ENCODE results near the gene ZNF318.
"Not testable (repeated sequence)": the region's sequence is repeated elsewhere in the genome, so short reads cannot be mapped to it uniquely, and the experiment has no call there.

The ZNF318 gene

DNA sequence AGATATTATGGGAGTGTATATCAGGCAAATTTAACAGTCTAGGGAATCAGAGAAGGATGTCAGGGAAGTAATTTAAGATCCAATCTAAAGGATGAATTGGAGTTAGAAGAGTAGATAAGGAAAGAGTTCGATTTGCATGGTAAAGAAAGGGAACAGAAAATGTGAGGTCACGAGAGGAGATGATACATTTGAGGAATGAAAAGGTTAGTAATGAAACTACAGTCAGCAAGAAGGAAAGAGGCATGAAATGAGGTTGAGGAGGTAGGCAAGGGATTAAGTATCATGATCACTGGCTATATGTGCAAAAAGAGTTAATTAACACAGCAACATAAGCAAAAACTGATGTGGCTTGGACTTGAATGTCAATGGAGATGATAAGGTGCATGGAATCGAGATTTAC, 22.4 kb downstream of the ZNF318 start:
- in situ Hi-C loops (cut with MboI; ENCODE audit: low sequenced_read_pairs): no loop called here

DNA sequence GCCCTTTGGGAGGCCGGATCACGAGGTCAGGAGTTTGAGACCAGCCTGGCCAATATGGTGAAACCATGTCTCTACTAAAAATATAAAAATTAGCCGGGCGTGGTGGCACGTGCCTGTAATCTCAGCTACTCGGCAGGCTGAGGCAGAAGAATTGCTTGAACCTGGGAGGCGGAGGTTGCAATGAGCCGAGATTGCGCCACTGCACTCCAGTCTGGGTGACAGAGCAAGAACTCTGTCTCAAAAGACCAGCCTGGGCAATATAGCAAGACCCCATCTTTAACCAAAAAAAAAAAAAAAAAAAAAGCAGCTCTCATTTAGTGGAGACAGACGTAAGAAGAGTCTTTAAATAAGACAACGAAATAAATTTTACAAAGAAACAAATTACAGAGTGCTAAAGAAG, 23.2 kb downstream of the ZNF318 start:
- in situ Hi-C loops (cut with MboI; ENCODE audit: low sequenced_read_pairs): not testable (repeated sequence)

DNA sequence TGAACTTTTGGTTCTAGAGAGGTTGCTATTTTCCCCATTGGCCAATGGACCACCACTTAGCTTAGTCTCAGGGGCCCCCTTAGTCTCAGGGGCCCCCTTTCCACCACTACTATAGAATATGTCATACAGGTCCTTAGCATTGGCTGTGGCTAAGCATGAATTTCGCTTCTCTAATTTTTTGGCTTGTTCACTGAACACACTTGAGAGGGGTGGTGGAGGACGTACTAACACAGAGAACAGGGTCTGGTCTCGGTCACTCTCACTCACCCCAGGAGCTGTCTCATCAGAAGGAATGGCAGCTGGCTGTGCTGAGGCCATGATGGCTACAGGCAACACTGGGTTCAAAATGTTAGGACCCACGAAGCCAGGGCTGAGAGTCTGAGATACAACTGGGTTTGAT, 30.3 kb downstream of the ZNF318 start:
- in situ Hi-C loops (cut with MboI; ENCODE audit: low sequenced_read_pairs): no loop called here

DNA sequence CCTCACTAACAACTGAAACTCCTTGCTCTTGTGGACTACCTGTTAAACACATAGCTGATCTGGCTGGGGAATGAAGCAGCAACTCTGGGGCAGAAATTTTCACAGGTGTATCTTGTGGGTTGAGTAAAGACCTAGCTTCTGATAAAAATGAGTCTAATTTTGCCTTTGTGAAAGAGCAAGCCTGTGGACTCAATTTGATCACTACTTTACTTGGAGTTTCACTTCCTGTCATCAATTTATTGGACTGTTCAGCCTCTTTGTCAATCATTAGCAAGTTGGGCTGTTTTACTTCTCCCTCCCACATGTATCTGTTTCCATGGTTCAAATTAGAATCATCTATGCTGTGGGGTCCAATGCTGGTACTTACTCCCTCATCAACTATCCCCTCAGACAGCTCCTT, 31.2 kb downstream of the ZNF318 start:
- in situ Hi-C loops (cut with MboI; ENCODE audit: low sequenced_read_pairs): no loop called here

DNA sequence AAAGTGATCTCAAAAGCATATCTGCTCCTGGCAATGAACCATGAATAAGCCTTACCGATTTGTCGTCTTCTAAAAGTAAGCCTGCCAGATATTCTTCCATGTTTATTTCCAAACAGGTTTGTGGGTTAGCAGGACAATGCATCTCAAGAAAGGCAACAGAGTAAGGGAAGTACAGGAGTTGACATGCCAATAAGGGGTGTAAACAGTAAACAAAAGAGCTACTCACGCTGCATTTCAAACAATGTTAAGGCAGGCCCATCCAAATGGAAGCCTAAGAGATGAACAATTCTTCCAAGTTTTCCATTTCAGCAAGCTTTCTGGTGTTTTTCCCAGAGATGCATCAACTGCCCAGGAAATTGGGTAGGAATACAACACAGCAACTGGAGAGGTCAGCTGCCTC, 33.1 kb downstream of the ZNF318 start:
- in situ Hi-C loops (cut with MboI; ENCODE audit: low sequenced_read_pairs): no loop called here

DNA sequence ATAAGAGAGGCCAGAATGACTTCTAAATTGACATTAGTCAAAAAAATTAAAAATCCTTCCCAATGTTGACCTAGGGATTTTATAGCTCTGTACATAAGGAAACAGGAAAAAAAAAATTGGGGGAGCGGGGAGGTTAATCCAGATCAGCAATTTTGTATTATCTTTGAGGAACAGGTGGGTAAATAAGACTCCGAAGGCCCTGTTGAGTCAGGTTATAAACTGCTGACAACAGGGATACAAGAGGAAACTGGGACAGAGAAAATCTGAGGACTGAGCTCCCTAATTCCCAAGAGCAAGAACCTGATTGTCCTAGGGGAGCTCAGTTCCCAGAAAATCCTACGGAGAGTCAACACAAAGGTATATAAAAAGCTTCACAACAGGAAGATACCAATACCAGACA, 34.0 kb downstream of the ZNF318 start:
- in situ Hi-C loops (cut with MboI; ENCODE audit: low sequenced_read_pairs): no loop called here

DNA sequence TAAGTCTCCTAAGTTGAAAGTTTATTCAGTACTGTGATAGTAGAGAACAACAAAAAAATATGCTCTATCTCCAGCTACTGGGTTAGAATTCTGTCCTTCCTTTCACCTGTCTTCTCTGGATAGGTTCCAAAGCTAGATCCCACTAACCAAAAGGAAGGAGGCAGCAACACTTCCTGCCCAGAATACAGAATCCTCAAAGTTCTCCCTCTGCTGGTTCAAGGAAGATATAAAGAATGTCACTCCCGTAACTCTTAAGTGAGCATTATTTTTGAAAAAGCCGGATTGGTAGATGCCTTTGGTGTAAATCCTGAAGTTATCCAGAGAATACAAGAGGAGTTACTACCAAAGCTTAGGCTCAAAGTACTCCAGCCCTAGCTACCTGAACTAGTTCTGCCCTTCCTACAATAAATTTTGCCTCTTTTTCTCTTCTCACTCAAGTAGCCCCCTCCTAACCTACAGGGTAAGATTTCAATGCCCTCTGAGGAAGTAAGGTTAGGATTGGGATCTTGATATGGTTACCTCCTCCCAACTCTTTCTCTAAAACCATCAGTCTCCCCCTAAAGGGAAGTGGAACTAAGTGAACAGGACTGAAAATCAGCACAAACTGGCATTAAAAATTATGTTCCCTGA, 34.9 kb downstream of the ZNF318 start:
- in situ Hi-C loops (cut with MboI; ENCODE audit: low sequenced_read_pairs): no loop called here

DNA sequence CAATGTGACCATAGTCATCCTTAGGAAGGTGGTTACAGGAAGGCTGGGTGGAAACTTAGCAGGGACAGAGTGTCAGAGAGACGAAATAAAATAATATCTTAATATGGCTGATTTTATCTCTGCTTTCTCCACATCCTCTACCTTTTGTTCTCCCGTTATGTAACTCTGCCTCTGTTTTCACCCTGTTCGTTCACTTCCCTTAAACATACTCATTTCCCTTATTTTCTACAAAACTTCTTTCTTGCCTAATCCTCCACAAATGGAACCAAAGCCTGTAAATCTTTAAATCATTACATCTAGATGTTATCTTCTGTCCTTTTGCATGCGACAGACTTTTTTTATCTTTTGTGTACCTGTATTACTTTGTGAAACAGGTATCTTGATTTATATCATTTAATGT, 37.6 kb downstream of the ZNF318 start:
- in situ Hi-C loops (cut with MboI; ENCODE audit: low sequenced_read_pairs): no loop called here

DNA sequence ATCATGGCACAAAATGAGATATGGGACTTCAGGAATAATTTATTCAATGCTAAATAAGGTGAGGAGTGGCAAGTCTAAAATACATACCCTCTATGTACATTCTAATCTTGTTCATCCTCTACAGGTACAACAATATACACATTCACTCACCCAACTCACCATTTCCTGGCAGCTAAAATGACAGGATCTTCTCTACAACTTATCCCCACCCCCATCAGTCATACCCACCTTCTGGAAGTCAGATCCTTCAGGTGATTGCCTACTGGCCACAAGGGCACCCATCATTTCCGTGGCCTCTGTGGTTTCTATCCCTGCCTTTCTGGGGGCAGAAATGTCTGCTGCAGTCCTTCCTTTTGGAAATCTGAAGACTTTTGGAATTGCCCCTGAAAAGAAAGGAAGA, 38.0 kb downstream of the ZNF318 start:
- in situ Hi-C loops (cut with MboI; ENCODE audit: low sequenced_read_pairs): no loop called here

DNA sequence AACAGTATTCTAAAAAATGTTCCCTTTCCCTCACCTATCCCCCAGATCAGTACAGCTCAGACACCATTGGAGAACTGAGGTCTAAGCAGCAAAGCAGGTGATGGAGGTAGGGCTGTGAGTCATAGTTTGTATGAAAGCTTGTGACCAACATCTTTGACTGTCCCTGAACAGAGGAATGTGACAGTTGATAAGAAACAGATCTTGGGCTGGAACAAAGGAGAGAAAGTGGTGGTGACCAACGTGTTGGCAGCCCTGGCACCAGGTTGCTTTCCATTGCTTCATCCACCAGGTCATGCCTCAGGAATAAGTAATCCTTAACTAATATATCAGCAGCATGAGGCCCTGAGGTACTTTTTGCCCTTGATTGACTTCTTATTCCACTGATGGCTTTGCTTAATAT, 40.9 kb downstream of the ZNF318 start:
- in situ Hi-C loops (cut with MboI; ENCODE audit: low sequenced_read_pairs): no loop called here

DNA sequence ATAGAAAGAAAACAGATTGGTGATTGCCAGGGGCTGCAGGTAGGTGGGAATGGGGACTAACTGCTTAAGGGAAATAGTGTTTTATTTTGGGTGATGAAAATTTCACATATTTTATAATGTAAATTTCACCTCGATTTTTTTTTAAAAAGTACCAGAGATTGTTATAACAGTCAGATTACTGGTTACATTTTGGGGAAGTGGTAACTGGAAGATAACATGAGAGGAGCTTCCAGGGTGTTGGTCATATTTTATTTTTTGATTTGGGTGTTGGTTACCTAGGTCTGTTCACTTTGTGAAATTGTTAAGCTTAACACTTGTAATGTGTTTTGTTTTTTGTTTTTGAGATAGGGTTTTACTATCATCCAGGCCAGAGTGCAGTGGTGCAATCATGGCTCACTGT, 43.6 kb downstream of the ZNF318 start:
- in situ Hi-C loops (cut with MboI; ENCODE audit: low sequenced_read_pairs): no loop called here

DNA sequence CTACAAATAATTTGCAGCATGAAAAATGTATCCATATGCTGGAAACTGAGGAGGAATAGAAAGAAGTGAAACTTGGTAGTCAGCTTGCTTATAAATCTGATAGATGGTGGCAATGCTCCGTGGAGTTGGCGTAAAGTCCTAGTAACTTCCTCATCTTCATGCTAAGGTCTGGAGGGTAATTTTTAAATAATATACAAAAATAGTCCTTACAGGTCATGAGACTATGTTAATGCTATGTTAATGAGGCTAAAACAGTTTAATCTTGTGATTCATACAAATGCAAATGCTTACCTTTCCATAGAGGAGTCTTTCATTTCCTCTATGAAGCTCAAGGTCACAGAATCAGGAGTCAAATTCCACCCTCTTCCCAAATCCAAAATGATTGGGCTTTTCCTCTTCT, 51.4 kb downstream of the ZNF318 start:
- in situ Hi-C loops (cut with MboI; ENCODE audit: low sequenced_read_pairs): no loop called here

DNA sequence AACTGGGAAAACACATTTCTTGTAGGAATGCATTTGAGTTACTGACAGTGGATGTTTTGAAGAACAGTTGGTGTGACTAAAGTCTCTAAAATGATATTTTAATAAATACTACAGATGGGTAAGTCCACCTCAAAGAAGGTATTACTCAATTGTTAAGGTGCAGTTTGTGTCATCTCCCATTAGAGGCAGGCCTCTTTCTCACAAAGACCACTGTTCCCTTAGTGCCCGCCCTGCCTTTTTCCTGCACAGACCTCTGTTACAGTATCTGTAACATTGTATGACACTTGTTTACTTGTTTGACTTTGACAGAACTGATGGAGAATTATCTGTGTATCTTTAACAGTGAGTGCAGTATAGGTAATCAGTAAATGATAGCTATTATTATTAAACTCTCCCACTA, 55.6 kb downstream of the ZNF318 start:
- in situ Hi-C loops (cut with MboI; ENCODE audit: low sequenced_read_pairs): no loop called here

DNA sequence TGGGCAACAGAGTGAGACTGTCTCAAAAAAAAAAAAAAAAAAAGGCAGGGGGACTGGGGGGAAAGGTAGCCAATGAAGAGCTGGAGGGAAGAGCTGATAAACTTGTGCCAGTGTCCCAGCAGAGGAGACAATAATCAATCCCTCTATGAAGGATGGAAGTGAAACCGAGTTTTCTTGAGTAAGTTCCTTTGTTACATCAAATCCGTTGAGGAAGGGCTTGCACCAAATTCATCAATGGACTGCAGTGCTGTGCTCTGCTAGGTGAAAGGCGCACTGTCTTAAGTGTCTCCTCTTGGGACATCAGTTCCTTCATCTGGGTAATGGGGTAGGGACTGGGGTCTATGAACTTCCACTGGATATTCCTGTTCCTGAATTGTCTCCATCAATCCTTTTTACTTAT, 57.8 kb downstream of the ZNF318 start:
- in situ Hi-C loops (cut with MboI; ENCODE audit: low sequenced_read_pairs): no loop called here

DNA sequence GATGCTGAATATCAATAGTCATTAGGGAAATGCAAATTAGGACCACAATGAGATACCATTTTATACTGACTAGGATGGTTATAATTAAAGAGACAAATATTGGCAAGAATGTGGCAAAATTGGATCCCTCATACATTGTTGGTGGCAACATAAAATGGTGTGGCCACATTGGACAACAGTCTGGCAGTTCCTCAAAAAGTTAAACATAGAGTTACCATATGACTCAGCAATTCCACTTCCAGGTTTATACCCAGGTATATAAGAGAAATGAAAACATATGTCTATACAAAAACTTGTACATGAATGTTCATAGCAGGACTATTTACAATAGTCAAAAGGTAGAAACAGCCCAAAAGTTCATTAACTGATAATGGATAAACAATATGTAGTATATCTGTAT, 58.8 kb downstream of the ZNF318 start:
- in situ Hi-C loops (cut with MboI; ENCODE audit: low sequenced_read_pairs): no loop called here

DNA sequence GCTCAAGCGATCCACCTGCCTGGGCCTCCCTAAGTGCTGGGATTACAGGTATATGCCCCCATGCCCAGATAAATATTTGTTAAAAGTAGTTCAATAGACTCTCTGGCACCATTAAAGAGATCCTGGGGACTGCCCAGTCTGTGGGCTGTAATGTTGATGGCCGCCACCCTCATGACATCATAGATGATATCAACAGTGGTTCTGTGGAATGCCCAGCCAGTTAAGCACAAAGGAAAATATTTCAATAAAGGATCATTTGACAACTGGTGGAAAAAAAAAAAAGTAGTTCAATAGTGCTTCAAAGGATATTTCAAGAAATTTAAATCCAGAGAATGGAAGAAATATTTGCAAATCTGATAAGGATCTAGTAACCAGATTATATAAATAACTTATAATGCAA, 59.3 kb downstream of the ZNF318 start:
- in situ Hi-C loops (cut with MboI; ENCODE audit: low sequenced_read_pairs): no loop called here

DNA sequence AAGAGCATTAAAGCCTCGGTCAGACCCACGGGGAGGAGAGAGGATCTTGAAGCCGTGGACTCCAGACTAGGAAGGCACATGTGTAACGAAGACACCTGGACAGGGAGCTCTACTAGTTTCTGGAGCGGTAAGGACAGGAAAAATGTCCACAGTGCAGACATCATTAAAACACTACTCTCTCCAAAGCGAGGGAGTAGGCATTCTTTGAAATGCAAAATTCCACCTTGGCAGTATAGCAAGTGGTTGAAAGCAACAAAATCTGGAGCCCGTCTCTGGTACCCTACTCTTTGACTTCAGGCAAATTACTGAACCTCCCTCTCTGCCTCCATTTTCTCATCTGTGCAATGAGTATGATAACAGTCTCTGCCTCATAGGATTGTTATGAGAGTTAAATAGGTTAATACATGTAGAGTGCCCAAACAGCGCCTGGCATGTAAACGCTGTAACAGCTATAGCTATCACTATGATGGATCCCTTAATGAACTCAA, 60.4 kb downstream of the ZNF318 start:
- in situ Hi-C loops (cut with MboI; ENCODE audit: low sequenced_read_pairs): no loop called here

DNA sequence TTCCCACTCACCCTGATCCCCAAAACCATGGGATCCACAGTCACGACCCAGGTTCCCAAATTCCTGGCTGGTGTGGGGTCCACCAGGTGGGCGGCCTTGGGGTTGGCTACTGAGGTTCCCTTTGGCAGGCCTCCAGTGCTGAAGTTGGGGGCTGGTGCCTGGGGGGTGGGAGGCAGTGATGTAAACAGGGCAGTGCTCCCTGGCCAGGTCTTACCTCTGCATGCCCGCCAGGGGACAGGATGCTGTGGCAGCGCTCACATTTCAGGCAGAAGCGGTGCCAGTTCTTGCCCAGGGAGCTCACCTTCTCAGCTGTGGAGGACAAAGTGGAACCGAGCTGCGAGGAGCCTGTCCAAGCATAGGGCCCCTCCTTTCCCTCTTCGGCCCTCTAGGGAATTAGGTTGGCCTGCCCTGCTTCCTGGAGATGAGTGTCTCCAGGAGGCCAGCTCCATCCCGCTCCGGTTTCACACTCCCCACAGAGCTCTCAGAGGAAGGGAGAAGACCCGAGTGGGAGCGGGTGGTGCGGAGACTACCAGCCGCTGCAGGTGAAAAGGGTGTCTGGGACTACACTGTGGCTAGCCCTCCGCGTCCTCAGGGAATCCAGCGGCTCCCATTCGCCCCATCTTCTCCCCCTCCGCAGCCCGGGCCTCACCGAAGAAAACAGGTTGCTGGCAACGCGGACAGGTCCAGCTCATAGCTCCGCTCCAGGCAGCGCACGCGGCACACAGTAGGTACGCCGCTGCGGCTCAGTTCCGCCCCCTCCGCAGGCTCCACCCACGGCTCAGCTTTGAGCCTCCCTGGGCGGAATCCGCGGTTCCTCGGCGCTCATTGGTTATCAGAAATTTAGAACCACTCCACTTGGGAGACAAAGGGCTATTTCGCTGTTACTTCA, 61.1 kb downstream of the ZNF318 start, which contains the start of gene CRIP3:
Gene CRIP3, minus strand, starts transcription at position 726 of the 889 bp plus-strand sequence. Its CDS starts 34 bp downstream, at position 692.
- in situ Hi-C loops (cut with MboI; ENCODE audit: low sequenced_read_pairs): no loop called here

DNA sequence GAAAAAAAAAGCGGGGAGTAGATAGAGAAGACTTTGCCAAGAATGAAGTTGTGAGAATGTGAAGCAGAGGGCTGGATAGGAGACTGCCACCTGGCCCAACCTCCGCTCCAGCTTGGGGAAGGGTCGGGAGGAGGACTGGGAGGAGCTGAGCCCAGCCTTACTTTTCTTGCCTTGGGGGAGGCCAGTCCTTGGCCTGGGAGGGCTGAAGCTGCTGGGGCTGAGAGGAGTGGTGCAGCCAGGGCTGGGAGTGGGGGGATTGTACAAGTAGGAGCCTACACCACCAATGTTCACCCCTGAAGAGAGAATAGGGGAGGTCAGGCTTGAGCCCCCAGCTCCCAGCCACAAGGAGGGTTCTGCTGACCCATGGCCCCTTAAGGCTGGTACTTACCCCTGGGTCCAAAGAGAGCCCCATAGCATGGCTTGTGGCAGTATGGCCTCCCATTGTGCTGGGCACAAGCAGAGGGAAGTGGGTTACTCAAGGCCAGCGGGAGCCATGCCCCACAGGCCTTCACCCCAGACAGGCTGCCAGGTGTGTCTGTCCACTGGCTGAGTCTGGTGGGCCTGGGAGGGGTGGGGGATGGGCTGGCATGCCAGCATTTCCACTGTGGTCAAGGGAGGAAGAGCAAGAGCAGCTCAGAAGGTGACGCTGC, 61.9 kb downstream of the ZNF318 start:
- in situ Hi-C loops (cut with MboI; ENCODE audit: low sequenced_read_pairs): no loop called here

DNA sequence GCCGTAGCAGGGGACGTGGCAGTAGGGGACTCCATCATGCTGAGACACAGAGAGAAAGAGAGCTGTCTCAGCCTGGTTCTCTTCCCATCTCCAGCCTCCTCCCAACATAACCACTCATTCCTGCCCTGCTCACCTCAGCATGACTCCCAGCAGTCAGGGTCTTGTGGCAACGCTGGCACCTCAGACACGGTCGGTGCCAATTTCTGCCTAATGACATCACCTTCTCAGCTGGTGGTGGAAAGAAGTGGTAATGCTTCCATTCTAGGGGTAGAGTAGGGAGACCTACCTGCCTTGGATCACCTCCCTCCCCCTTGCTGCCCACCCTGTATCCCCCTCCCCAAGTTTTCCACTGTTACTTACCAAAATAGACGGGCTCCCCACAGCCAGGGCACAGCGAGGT, 63.4 kb downstream of the ZNF318 start:
- in situ Hi-C loops (cut with MboI; ENCODE audit: low sequenced_read_pairs): no loop called here

DNA sequence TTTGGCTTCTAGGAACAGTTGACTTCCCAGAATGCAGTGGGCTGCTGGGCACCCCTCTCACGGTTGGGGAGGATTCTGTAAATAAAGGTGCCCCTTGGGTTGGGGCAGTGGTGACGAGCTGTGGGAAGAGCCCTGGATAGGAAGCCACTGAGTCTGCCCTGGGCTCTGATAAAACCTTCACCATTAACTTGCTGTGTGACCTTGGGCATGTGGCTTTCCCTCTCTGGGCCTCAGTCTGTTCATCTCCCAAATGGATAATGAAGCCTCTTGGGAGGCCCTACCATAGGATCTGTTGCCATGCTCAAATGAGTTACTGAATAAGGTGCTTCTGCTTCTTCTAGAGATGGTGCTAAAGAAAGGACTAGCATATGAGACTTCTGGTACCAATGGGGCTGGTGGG, 64.6 kb downstream of the ZNF318 start:
- in situ Hi-C loops (cut with MboI; ENCODE audit: low sequenced_read_pairs): no loop called here

DNA sequence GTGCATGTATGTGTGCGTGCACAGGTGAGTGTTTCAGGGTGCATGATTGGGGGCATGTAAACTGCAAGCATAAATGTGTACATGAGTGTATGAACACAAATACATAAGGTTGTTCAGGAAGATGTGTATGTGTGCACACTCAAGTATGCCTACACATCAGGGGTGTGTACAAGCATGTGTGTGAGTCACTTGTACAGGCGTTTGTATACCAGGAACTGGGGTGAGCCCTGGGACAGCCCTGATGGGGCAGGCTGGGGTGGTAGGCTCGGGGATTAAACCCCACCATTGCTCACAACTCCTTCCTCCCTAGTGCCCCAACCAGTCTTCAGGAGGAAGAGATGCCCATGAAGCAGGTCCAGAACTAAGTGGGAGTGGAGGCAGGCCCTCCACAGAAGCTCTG, 65.1 kb downstream of the ZNF318 start:
- in situ Hi-C loops (cut with MboI; ENCODE audit: low sequenced_read_pairs): no loop called here
